Heart left ventricle (tissue), 16 donors: ENCODE data around the gene A2ML1. TPM values are rescaled to one million over a fixed set of nuclear protein-coding genes. Genes with fewer than 3 reads are reported as not detected.

Experiments
- ATAC-seq, 4 donors: fragments of 200-7000 bp; cut with Tn5 transposase; one replicate each; pipeline ENCODE4 v1.9.1; 2020 to 2022; ENCODE audit warnings: moderate library complexity in 4 of 4, mild to moderate bottlenecking in 3 of 4, moderate number of reproducible peaks in 1 of 4
- DNase-seq, 5 donors: peaks; one replicate each; pipeline ENCODE4 v3.0.0-alpha.2; 2020
- H3K27ac ChIP-seq, 12 donors: fragments of 200-600 bp; sonication (generic) in 4 of 12; one replicate each; pipeline versions ENCODE4 v1.5.0 to v1.8.0; 2016 to 2022; ENCODE audit warnings: mild to moderate bottlenecking in 2 of 12
- H3K27me3 ChIP-seq, 9 donors: fragments of 200-600 bp; sonication (generic) in 2 of 9; one replicate each; pipeline versions ENCODE4 v1.5.1 to v1.8.0; 2016 to 2022; ENCODE audit warnings: mild to moderate bottlenecking in 3 of 9
- H3K36me3 ChIP-seq, 9 donors: fragments of 200-600 bp; sonication (generic) in 2 of 9; one replicate each; pipeline versions ENCODE4 v1.5.0 to v1.8.0; 2018 to 2022; ENCODE audit warnings: mild to moderate bottlenecking in 2 of 9
- H3K4me1 ChIP-seq, 12 donors: fragments of 200-600 bp; sonication (generic) in 4 of 12; one replicate each; pipeline versions ENCODE4 v1.5.0 to v1.8.0; 2016 to 2022; ENCODE audit warnings: mild to moderate bottlenecking in 3 of 12
- H3K4me3 ChIP-seq, 12 donors: fragments of 200-600 bp; sonication (generic) in 4 of 12; one replicate each; pipeline versions ENCODE4 v1.5.0 to v1.8.0; 2017 to 2022; ENCODE audit warnings: mild to moderate bottlenecking in 9 of 12, moderate library complexity in 4 of 12
- H3K9me3 ChIP-seq, 12 donors: fragments of 200-600 bp; sonication (generic) in 4 of 12; one replicate each; pipeline versions ENCODE4 v1.5.0 to v1.8.0; 2016 to 2022; ENCODE audit warnings: mild to moderate bottlenecking in 1 of 12
- CTCF ChIP-seq, 12 donors: fragments of 200-600 bp; sonication (generic) in 4 of 12; IDR thresholded peaks; one replicate each; pipeline versions ENCODE4 v1.5.0 to v1.8.0; 2018 to 2022; ENCODE audit warnings: antibody characterized with exemption in 12 of 12, mild to moderate bottlenecking in 5 of 12
- POLR2A ChIP-seq, 2 donors: fragments of 450-650 bp; IDR thresholded peaks; one replicate each; pipeline ENCODE4 v1.6.1; 2017; ENCODE audit warnings: antibody characterized with exemption in 2 of 2, mild to moderate bottlenecking in 2 of 2, moderate library complexity in 2 of 2
- WGBS, 4 donors: extraction: QIAGEN DNeasy Blood & Tissue Kit in 2 of 4; methylation state at CpG; one replicate each; pipeline versions ENCODE4 v1.1.5 to v1.1.7; 2013 to 2018; 5-methylcytosine and 5-hydroxymethylcytosine counted together
- intact Hi-C, 10 donors: fragments of 100-400 bp; cut with DNase I; formaldehyde crosslinking; loops; one replicate each; pipeline versions ENCODE4 v1.11.1 to v1.14.2; 2022
- polyA plus RNA-seq, 2 donors: library from polyadenylated mRNA; stranded (reverse); fragments of 200-250 nt; gene quantifications; one replicate each; pipeline ENCODE4 v1.2.3, GENCODE V29; 2013
- total RNA-seq, 9 donors: library from RNA; depleted of rRNA in 2 of 9; stranded (reverse); fragments of >200 nt in 2 of 9; fragmentation: NEBNext Ultra II Directional in 3 of 9; extraction: Animal tissue kit (Norgen Biotek cat#: 25700) in 3 of 9; gene quantifications; one replicate each; pipeline versions ENCODE4 v1.1.0 to v1.2.4, GENCODE V29; 2016 to 2023
- donor health status: ischemic (EF 13 %, LVEDD 7.1; RV severe dilation, severe dysfunction).
- donor health status: healthy with polysubstance abuse.
- donor health status: DM: no; HTN: yes; CAD: no.
- donor health status: DM: no; HTN: no; CAD: no.
- donor health status: ischemic (EF 25% LVEDD 6.9; RV normal size, moderate dysfunction).
- donor health status: ischemic (EF 25% LVEDD 5.7; RV mildly dilated, moderate dysfunction).
- donor health status: healthy.
- donor health status: DM: yes; HTN: yes; CAD: no.
- donor health status: ischemic (EF 35%, LVEDD 5.7; RV mildly dilated, moderate dysfunction).
- donor health status: nonischemic (EF 11% LVEDD 7.7; RV severe dilation, severe dysfunction).
- donor health status: DM: yes; HTN: yes; CAD: no.
- donor health status: PGD.
- donor health status: ischemic (EF 29% LVEDD 5.4; RV normal size, mild dysfunction).
- donor health status: nonischemic (EF 23%, LVEDD 6.1; RV moderate dilation, normal function).

A2ML1 gene
- total and polyA plus RNA-seq, 11 donors, result 0.07 to 0.25 (median 0.08) TPM; not detected in 8

- no peak for ATAC-seq
- intact Hi-C loops, result no loop called here
- no peaks in the 10 kb centered on the region for H3K27me3 ChIP-seq
- peaks cover 0 to 12% (median 5%) of the 10 kb centered on the region in 12 donors for H3K4me1 ChIP-seq
- H3K9me3 ChIP-seq, result no peaks in the 10 kb centered on the region
- no peak overlapping the region for H3K4me3 ChIP-seq
- WGBS, 4 donors, result 89 to 95% (median 93%) methylated on average over 7 of the region's 7 CpGs
- H3K36me3 ChIP-seq, result no peaks in the 10 kb centered on the region
- H3K27ac ChIP-seq, result no peak overlapping the region
- TF ChIP-seq POLR2A (IDR thresholded peaks at IDR 0.05), result no peak
- no peak for TF ChIP-seq CTCF (IDR thresholded peaks at IDR 0.05)
- DNase-seq, result no peak
Measured at GRCh38 chr12:8840321-8840720, 17.9 kb downstream of the A2ML1 start.

- DNase-seq, result no peak
- TF ChIP-seq CTCF (IDR thresholded peaks at IDR 0.05), result no peak
- no peak for TF ChIP-seq POLR2A (IDR thresholded peaks at IDR 0.05)
- intact Hi-C loops, result no loop called here
Measured at GRCh38 chr12:8840938-8841633, 18.7 kb downstream of the A2ML1 start.

GRCh38 chr12:8841778-8842177 is 19.4 kb downstream of the A2ML1 start:
- 77 to 85% (median 79%) methylated on average over 4 of the region's 4 CpGs for WGBS, 4 donors
- peaks cover 0 to 12% (median 5%) of the 10 kb centered on the region in 12 donors for H3K4me1 ChIP-seq
- H3K9me3 ChIP-seq, result no peaks in the 10 kb centered on the region
- no peak for TF ChIP-seq POLR2A (IDR thresholded peaks at IDR 0.05)
- no peak for TF ChIP-seq CTCF (IDR thresholded peaks at IDR 0.05)
- H3K27me3 ChIP-seq, result no peaks in the 10 kb centered on the region
- H3K4me3 ChIP-seq, result no peak overlapping the region
- no peak overlapping the region for H3K27ac ChIP-seq
- intact Hi-C loops, result no loop called here
- no peaks in the 10 kb centered on the region for H3K36me3 ChIP-seq
- no peak for DNase-seq
- no peak for ATAC-seq

More at GRCh38 chr12:8840938-8841633, 18.7 kb downstream of the A2ML1 start:
- Histone ChIP-seq H3K27me3 (no peaks in the 10 kb centered on the region), H3K27ac (no peak overlapping the region), H3K9me3 (no peaks in the 10 kb centered on the region), H3K4me1 (peaks cover 0 to 12% (median 5%) of the 10 kb centered on the region in 12 donors), H3K36me3 (no peaks in the 10 kb centered on the region), H3K4me3 (no peak overlapping the region)
- WGBS, 4 donors, result 73 to 79% (median 75%) methylated on average over 7 to 8 of the region's 8 CpGs
- no peak for ATAC-seq

DNA sequence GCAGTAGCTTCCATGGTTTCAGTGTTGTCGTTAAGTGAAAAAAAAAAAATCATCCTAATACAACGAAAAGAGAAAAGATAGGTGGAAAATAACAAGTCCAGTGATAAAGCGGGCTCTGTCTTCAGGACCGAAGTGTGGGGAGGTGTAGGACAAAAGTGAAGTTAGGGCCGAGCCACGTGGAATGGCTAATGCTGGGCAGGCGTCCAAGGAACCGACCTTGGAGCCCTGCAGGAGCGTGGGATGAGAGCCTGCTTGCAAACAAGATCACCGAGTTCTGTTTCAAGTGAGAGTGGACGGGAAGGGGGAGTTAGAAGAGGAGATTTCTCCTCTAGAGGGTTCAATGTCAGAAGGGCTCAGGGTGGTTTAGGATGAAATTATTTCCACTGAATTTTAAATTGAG is 22.2 kb downstream of the A2ML1 start:
- Histone ChIP-seq H3K4me3 (peak overlapping the region in 1 of 12 donors; percentile 31), H3K4me1 (peaks cover 0 to 12% (median 5%) of the 10 kb centered on the region in 12 donors), H3K27me3 (no peaks in the 10 kb centered on the region), H3K36me3 (no peaks in the 10 kb centered on the region), H3K9me3 (no peaks in the 10 kb centered on the region), H3K27ac (no peak overlapping the region)
- no peak for TF ChIP-seq CTCF (IDR thresholded peaks at IDR 0.05)
- no peak for TF ChIP-seq POLR2A (IDR thresholded peaks at IDR 0.05)
- ATAC-seq, result peak; percentile 91 to 97 (median 94)
- peak; percentile 70 to 86 (median 74) for DNase-seq
- WGBS, 4 donors, result 9 to 14% (median 12%) methylated on average over 11 of the region's 11 CpGs
- intact Hi-C loops, result no loop called here
